ENCODE results near the gene PCSK6. TPM values are rescaled to one million over a fixed set of nuclear protein-coding genes. Genes with fewer than 3 reads are reported as not detected.

Gene PCSK6
- total RNA-seq, 1 donor from 2014 or later: 6.8 TPM

DNA sequence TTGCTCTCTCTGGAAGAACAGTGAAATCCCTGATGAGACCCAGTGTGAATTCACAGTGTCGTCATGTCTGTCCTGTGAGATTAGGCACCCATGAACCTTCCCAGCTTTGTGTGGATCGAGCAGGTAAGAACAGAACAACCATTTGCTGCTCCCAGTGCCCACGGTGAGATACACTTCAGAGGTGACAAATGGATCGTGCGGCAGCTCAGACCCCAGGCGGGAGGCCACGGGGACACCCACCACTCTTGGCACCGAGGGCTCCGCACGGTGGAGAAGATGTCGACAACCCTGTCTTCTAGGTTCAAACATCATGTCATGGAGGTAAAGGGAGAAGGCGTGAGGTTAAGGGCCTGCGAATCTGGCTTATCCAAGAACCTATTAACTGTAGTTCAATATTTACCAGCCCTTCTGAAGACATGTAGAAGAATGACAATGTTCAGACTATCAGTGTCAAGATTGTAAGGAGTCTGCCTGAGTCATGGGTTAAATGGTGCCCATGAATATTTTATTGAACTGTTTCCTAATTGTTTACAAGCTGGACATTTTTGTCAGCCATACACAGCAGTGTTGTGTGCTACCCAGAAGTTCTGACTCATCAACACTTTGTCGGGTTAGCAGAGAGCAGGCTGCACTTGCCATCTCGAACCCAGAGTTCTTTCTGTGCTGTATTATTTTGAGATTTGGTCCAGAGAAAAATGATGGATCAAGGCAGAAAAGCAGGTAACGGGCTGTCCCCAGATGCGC lies 15.5 kb upstream of the PCSK6 start:
- H3K36me3 ChIP-seq (ENCODE audit: control insufficient read depth, insufficient read depth, low read length): no peaks in the 10 kb centered on the region
- TF ChIP-seq, protein P1, sequence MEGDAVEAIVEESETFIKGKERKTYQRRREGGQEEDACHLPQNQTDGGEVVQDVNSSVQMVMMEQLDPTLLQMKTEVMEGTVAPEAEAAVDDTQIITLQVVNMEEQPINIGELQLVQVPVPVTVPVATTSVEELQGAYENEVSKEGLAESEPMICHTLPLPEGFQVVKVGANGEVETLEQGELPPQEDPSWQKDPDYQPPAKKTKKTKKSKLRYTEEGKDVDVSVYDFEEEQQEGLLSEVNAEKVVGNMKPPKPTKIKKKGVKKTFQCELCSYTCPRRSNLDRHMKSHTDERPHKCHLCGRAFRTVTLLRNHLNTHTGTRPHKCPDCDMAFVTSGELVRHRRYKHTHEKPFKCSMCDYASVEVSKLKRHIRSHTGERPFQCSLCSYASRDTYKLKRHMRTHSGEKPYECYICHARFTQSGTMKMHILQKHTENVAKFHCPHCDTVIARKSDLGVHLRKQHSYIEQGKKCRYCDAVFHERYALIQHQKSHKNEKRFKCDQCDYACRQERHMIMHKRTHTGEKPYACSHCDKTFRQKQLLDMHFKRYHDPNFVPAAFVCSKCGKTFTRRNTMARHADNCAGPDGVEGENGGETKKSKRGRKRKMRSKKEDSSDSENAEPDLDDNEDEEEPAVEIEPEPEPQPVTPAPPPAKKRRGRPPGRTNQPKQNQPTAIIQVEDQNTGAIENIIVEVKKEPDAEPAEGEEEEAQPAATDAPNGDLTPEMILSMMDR (IDR thresholded peaks at IDR 0.05; ENCODE audit: insufficient read depth, low read length, severe bottlenecking): no peak
- DNase-seq (ENCODE audit: low read depth): peak; percentile 15
- no peaks in the 10 kb centered on the region for H3K27me3 ChIP-seq (ENCODE audit: control insufficient read depth, insufficient read depth, low read length)
- no peak for FAIRE-seq
- H3K4me3 ChIP-seq (ENCODE audit: low read depth, low read length): no peak overlapping the region

DNA sequence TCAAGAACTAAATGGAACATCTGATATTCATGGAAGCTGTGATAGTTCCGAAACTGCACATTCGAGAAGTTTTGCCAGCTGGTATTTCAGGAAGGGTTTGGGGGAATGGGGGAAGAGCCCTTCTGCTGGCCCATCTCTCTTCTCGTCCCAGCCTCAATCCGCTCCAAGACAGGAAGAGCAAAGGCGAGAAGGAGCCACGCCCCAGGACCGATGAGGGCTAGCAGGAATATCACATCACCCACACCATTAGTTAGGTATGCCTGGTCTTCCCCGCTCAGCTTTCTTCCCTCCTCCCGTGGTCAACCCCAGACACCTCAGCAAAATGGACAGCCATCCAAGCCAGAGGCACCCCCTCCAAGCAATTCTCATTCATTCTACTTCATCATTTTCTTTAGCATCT lies 14.9 kb upstream of the PCSK6 start:
- DNase-seq (ENCODE audit: low read depth) (no peak), FAIRE-seq (no peak)
- TF ChIP-seq, protein P1 (IDR thresholded peaks at IDR 0.05; ENCODE audit: insufficient read depth, low read length, severe bottlenecking): no peak
- no peaks in the 10 kb centered on the region for H3K36me3 ChIP-seq (ENCODE audit: control insufficient read depth, insufficient read depth, low read length)
- no peaks in the 10 kb centered on the region for H3K27me3 ChIP-seq (ENCODE audit: control insufficient read depth, insufficient read depth, low read length)
- no peak overlapping the region for H3K4me3 ChIP-seq (ENCODE audit: low read depth, low read length)

DNA sequence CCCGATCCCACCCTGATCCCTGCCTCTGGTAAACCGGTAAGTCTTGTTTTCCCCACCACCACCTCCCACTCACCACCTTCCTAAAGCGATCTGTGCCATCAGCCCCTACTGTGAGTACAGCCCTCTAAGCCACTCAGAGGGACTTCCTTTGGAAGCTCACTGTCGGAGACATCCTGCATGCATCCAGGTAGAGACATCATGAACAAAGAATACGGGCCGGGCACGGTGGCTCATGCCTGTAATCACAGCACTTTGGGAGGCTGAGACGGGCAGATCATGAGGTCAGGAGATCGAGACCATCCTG lies 13.7 kb upstream of the PCSK6 start:
- DNase-seq (ENCODE audit: low read depth) (no peak), FAIRE-seq (no peak)
- Histone ChIP-seq H3K36me3 (ENCODE audit: control insufficient read depth, insufficient read depth, low read length) (no peaks in the 10 kb centered on the region), H3K4me3 (ENCODE audit: low read depth, low read length) (no peak overlapping the region), H3K27me3 (ENCODE audit: control insufficient read depth, insufficient read depth, low read length) (no peaks in the 10 kb centered on the region)
- TF ChIP-seq, protein P1 (IDR thresholded peaks at IDR 0.05; ENCODE audit: insufficient read depth, low read length, severe bottlenecking): no peak

DNA sequence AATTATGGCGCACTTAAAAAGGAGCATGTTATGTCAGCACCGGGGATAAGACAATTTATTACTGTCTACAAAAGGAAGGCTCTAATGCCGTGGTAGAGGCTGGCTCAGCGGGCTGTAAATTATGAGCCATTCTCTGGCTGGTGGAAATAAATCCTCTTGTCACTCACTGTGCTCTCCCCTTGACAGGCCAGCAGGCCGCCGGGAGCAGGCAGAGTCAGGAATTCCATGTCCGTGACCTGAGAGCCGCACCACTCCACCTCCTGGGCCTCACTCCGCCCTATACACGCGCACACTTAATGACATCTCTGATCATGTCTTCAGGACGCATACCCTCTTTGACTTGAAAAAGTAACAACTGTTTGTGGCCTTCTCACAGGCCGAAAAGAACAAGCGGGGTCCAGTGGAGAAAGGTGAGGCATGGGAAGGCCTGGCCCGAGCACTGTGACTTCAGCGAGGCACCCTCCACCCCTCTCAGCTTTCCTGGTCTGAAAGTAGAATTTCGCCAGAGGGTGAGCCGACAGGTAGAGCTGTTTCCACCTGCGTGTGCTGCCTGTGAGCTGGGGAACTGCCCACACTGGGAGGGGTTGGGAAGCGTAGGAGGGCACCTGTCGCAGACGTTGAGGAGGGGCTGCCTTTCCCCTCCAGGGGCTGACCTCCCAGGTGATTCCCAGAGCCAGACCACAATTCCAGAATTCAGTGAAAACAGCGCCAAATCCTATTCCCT lies 13.2 kb upstream of the PCSK6 start:
- Histone ChIP-seq H3K36me3 (ENCODE audit: control insufficient read depth, insufficient read depth, low read length) (no peaks in the 10 kb centered on the region), H3K4me3 (ENCODE audit: low read depth, low read length) (no peak overlapping the region), H3K27me3 (ENCODE audit: control insufficient read depth, insufficient read depth, low read length) (no peaks in the 10 kb centered on the region)
- TF ChIP-seq, protein P1 (IDR thresholded peaks at IDR 0.05; ENCODE audit: insufficient read depth, low read length, severe bottlenecking): no peak
- FAIRE-seq: no peak
- DNase-seq (ENCODE audit: low read depth): no peak

DNA sequence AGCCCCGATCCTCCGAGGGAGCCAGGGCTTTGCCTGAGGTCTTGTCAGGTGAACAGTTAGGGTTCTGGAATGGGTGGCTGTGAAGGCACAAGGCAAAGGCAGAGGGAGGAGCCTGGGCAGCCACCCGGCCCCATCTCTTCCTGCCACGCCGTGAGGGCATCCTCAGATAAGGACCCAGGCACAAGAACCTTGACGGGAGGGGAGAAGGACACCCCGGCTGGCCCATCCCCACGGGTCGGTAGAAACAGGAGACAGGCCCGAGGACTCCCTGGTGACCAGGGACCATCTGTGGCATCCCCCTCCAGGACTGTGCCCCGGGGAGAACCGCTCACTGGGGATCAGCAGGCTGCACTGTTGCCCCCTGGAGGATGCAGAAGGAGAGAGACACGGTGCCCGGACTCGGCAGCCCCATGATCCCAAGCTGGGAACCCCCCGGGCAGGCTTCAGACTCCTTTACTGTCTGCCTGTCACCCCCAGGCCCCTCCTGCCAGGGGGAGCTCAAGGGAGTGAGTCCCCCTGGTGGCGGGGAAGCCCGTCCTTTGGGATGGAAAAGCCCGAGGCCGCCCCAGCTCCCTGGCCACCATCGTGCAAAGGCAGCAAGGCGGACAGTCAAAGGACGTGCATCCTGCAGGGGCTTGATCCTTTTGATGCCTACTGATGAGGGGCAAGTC lies 12.3 kb upstream of the PCSK6 start:
- FAIRE-seq (no peak), DNase-seq (ENCODE audit: low read depth) (no peak)
- TF ChIP-seq, protein P1 (IDR thresholded peaks at IDR 0.05; ENCODE audit: insufficient read depth, low read length, severe bottlenecking): peak; percentile 71
- no peaks in the 10 kb centered on the region for H3K36me3 ChIP-seq (ENCODE audit: control insufficient read depth, insufficient read depth, low read length)
- no peak overlapping the region for H3K4me3 ChIP-seq (ENCODE audit: low read depth, low read length)
- peaks cover 2% of the 10 kb centered on the region for H3K27me3 ChIP-seq (ENCODE audit: control insufficient read depth, insufficient read depth, low read length)

Measured in bronchial epithelial cell (primary cell).